SK-N-SH (cell line): ENCODE data around the gene OCA2. TPM values are rescaled to one million over a fixed set of nuclear protein-coding genes. Genes with fewer than 3 reads are reported as not detected.

ENCODE experiments used
- CTCF ChIA-PET: fragments of 300-600, 350-600 bp; formaldehyde crosslinking; extraction: SDS; loops from one replicate; lab custom pipeline; 2021; lab: Yijun Ruan, JAX
- POLR2A ChIA-PET: fragments of 350-600 bp; sonication (Branson Sonifier 250); formaldehyde crosslinking; extraction: SDS; loops from one replicate; lab custom pipeline; 2020; ENCODE audit warnings: antibody characterized with exemption, inconsistent platforms; lab: Yijun Ruan, JAX
- DNase-seq: peaks from one replicate; pipeline ENCODE4 v3.0.0; 2012
- H2AFZ ChIP-seq: fragments of 200-600 bp; sonication (generic); 2 replicates; pipeline ENCODE4 v1.8.1; 2016; ENCODE audit warnings: antibody characterized with exemption, mild to moderate bottlenecking, low read depth
- H3F3A ChIP-seq: fragments of 200-600 bp; sonication (generic); replicated peaks from 2 replicates; pipeline ENCODE3; 2016; ENCODE audit warnings: antibody characterized with exemption, mild to moderate bottlenecking; ENCODE audit not compliant: insufficient read depth
- H3K27ac ChIP-seq, 2 experiments: fragments of 200-500 bp in 1 of 2; fragments of 200-600 bp in 1 of 2; sonication (Bioruptor generic) in 1 of 2; sonication (generic), shearing (Covaris generic) in 1 of 2; 2 replicates each; pipeline versions ENCODE4 v1.5.1 to v1.6.1; 2014 to 2016; ENCODE audit warnings: low read depth in 2 of 2, inconsistent platforms in 1 of 2, low read length in 1 of 2, mild to moderate bottlenecking in 1 of 2, mixed read lengths in 1 of 2
- H3K27me3 ChIP-seq: fragments of 200-600 bp; sonication (generic), shearing (Covaris generic); 2 replicates; pipeline ENCODE4 v1.6.1; 2016; ENCODE audit warnings: mixed run types; ENCODE audit not compliant: insufficient read depth
- H3K36me3 ChIP-seq, 2 experiments: fragments of 200-500 bp in 1 of 2; fragments of 200-600 bp in 1 of 2; sonication (Bioruptor generic) in 1 of 2; sonication (generic) in 1 of 2; replicated peaks in 1 of 2; 2 replicates each; pipeline versions ENCODE3 to v1.5.1; 2014 to 2016; ENCODE audit warnings: low read length in 1 of 2, mild to moderate bottlenecking in 1 of 2; ENCODE audit not compliant: insufficient read depth in 2 of 2, control insufficient read depth in 1 of 2
- H3K4me1 ChIP-seq, 2 experiments: fragments of 200-500 bp in 1 of 2; fragments of 200-600 bp in 1 of 2; sonication (Bioruptor generic) in 1 of 2; sonication (generic), shearing (Covaris generic) in 1 of 2; 2 replicates each; pipeline versions ENCODE4 v1.5.1 to v1.6.1; 2014 to 2016; ENCODE audit warnings: low read depth in 1 of 2, low read length in 1 of 2, mixed run types in 1 of 2; ENCODE audit not compliant: insufficient read depth in 2 of 2, control insufficient read depth in 1 of 2
- H3K4me2 ChIP-seq: fragments of 200-600 bp; sonication (generic), shearing (Covaris generic); 2 replicates; pipeline ENCODE4 v1.6.1; 2017; ENCODE audit warnings: mixed run types
- H3K4me3 ChIP-seq, 2 experiments: fragments of 200-500 bp in 1 of 2; fragments of 200-600 bp in 1 of 2; sonication (Bioruptor generic) in 1 of 2; sonication (generic), shearing (Covaris generic) in 1 of 2; 2 replicates each; pipeline versions ENCODE4 v1.5.1 to v1.8.1; 2014 to 2016; ENCODE audit warnings: low read depth in 2 of 2, inconsistent platforms in 1 of 2, low read length in 1 of 2, mild to moderate bottlenecking in 1 of 2, mixed read lengths in 1 of 2, moderate library complexity in 1 of 2
- H3K79me2 ChIP-seq: fragments of 200-600 bp; sonication (generic); 2 replicates; pipeline ENCODE4 v1.8.1; 2017; ENCODE audit warnings: mild to moderate bottlenecking; ENCODE audit not compliant: insufficient read depth
- H3K9ac ChIP-seq: fragments of 200-600 bp; sonication (generic); 2 replicates; pipeline ENCODE4 v1.6.1; 2017; ENCODE audit warnings: mixed run types
- H3K9me2 ChIP-seq: fragments of 200-600 bp; sonication (generic); 2 replicates; pipeline ENCODE4 v1.6.1; 2017; ENCODE audit warnings: mixed run types
- H3K9me3 ChIP-seq: fragments of 200-600 bp; sonication (generic); 2 replicates; pipeline ENCODE4 v1.6.1; 2017; ENCODE audit warnings: mixed run types, mild to moderate bottlenecking, moderate library complexity
- H4K20me1 ChIP-seq: fragments of 200-600 bp; sonication (generic); 2 replicates; pipeline ENCODE4 v1.6.1; 2017; ENCODE audit warnings: mild to moderate bottlenecking, mixed run types; ENCODE audit not compliant: insufficient read depth
- CHD2 ChIP-seq: fragments of 150-350 bp; IDR thresholded peaks from 2 replicates; pipeline ENCODE4 v1.6.1; 2018; ENCODE audit warnings: low read length; ENCODE audit not compliant: partially characterized antibody
- ELF1 ChIP-seq: IDR thresholded peaks from 2 replicates; pipeline ENCODE4 v1.4.0; 2012
- FOSL2 ChIP-seq: IDR thresholded peaks from 2 replicates; pipeline ENCODE4 v1.4.0; 2012; ENCODE audit warnings: low read depth, mild to moderate bottlenecking, moderate library complexity, borderline replicate concordance
- RXRA ChIP-seq: IDR thresholded peaks from 2 replicates; pipeline ENCODE4 v1.4.0; 2012; ENCODE audit warnings: low read depth, mild to moderate bottlenecking, borderline replicate concordance
- SMC3 ChIP-seq: IDR thresholded peaks from 2 replicates; pipeline ENCODE4 v1.6.1; 2012; ENCODE audit warnings: low read depth, low read length, improper control_type of control experiment
- TEAD4 ChIP-seq: IDR thresholded peaks from 2 replicates; pipeline ENCODE4 v1.4.0; 2012; ENCODE audit warnings: mild to moderate bottlenecking, borderline replicate concordance; ENCODE audit not compliant: insufficient read depth
- WGBS: methylation state at CpG from one replicate; pipeline ENCODE4 v1.1.6; 2017; ENCODE audit warnings: low lambda C conversion rate; 5-methylcytosine and 5-hydroxymethylcytosine counted together
- polyA plus RNA-seq, 3 experiments: library from polyadenylated mRNA; depleted of rRNA; stranded (reverse); fragments of >200 nt; gene quantifications; 2 replicates each; pipeline ENCODE4 v1.2.3, GENCODE V29; 2012
- TF ChIP-seq, protein P1 (sequence below): IDR thresholded peaks from 2 replicates; pipeline ENCODE4 v1.6.1; 2012; ENCODE audit warnings: mild to moderate bottlenecking, low read depth, low read length, moderate library complexity
- TF ChIP-seq, protein P2 (sequence below): IDR thresholded peaks from 2 replicates; pipeline ENCODE4 v1.4.0; 2012; ENCODE audit warnings: low read depth
- TF ChIP-seq, protein P3 (sequence below): IDR thresholded peaks from 2 replicates; pipeline ENCODE4 v1.4.0; 2012; ENCODE audit warnings: low read depth, borderline replicate concordance
- TF ChIP-seq, protein P4 (sequence below): IDR thresholded peaks from 2 replicates; pipeline ENCODE4; 2012

Gene OCA2
- polyA plus RNA-seq, 1 of the 3 experiments (the other 2 are of a cell fraction), result 0.16 TPM

DNA sequence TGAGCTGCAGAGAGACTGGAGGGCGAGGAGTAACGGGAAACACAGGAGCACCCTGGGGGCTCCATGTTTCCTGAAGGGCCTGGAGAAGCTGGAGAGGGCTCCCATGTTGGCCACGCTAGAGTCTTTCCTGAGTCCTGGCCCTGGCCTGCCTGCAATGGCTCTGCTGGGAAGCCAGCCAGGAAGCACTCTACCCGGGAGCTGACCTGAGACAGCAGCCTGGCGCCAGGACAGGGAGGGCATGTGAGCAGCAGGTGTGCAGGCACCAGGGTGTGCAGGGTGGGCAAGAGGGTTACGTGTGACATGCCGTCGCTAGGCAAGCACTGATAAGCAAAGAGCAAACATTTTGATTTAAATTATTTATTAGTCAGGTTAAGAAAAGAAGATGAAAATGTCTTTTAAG, 301.4 kb downstream of the OCA2 start (continued):
- TF ChIP-seq, protein P1, sequence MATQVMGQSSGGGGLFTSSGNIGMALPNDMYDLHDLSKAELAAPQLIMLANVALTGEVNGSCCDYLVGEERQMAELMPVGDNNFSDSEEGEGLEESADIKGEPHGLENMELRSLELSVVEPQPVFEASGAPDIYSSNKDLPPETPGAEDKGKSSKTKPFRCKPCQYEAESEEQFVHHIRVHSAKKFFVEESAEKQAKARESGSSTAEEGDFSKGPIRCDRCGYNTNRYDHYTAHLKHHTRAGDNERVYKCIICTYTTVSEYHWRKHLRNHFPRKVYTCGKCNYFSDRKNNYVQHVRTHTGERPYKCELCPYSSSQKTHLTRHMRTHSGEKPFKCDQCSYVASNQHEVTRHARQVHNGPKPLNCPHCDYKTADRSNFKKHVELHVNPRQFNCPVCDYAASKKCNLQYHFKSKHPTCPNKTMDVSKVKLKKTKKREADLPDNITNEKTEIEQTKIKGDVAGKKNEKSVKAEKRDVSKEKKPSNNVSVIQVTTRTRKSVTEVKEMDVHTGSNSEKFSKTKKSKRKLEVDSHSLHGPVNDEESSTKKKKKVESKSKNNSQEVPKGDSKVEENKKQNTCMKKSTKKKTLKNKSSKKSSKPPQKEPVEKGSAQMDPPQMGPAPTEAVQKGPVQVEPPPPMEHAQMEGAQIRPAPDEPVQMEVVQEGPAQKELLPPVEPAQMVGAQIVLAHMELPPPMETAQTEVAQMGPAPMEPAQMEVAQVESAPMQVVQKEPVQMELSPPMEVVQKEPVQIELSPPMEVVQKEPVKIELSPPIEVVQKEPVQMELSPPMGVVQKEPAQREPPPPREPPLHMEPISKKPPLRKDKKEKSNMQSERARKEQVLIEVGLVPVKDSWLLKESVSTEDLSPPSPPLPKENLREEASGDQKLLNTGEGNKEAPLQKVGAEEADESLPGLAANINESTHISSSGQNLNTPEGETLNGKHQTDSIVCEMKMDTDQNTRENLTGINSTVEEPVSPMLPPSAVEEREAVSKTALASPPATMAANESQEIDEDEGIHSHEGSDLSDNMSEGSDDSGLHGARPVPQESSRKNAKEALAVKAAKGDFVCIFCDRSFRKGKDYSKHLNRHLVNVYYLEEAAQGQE, result no peak
- no peak for TF ChIP-seq TEAD4
- TF ChIP-seq, protein P2, sequence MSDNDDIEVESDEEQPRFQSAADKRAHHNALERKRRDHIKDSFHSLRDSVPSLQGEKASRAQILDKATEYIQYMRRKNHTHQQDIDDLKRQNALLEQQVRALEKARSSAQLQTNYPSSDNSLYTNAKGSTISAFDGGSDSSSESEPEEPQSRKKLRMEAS, result no peak

DNA sequence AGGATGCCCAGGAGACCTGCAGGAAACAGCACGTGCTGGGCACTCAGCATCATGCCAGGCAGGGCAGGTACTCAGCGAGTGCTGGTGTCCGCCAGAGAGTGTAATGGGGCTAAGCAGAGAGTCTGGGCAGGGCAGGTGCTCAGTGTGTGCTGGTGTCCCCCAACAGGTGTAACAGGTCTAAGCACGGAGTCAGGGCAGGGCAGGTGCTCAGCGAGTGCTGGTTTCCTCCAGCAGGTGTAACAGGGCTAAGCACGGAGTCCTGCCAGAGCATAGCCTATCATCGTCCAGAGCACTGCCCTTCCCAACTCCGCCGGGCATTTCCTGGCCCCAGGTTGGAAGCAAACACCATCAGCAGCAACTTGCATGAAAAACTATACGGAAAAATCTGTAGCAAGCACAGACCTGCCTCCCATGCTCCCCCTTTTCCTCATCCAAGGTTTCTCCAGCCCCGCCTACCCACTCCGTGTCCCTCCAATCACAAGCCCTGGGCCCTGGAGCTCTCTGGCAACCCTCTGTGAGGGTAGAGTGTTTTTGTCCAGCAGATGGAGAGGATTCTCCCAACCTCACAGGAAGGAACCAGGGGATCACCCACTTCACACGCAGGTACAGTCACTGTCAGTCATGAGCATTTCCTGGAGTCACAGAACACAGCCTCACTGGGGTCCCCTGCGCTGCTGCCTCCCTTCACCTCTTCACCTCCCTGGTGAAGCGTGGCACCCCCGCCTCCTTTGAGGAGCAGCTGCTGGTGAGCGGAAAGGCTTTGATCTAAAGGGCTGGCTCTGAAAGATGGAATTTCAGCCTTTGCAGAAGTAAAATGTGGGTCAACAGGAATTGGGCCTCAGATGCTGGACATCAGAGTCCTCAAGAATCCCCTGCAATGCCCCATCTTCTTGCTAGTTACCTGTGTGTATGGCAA, 302.5 kb downstream of the OCA2 start:
- Histone ChIP-seq H4K20me1 (no peaks in the 10 kb centered on the region), H3K27me3 (no peaks in the 10 kb centered on the region), H3K4me2 (no peak overlapping the region), H3K4me3 (no peak overlapping the region), H3K27ac (no peak overlapping the region), H3F3A (no peaks in the 10 kb centered on the region), H3K79me2 (no peaks in the 10 kb centered on the region), H3K9me3 (no peaks in the 10 kb centered on the region), H3K9me2 (no peaks in the 10 kb centered on the region), H2AFZ (no peak overlapping the region), H3K36me3 (no peaks in the 10 kb centered on the region), H3K4me1 (peaks cover 0 to 21% of the 10 kb centered on the region in 2 experiments; a peak in 1 of 4 replicates), H3K9ac (no peak overlapping the region)
- POLR2A ChIA-PET, result no interaction called here
- TF ChIP-seq SMC3, result no peak
- TF ChIP-seq, protein P3, sequence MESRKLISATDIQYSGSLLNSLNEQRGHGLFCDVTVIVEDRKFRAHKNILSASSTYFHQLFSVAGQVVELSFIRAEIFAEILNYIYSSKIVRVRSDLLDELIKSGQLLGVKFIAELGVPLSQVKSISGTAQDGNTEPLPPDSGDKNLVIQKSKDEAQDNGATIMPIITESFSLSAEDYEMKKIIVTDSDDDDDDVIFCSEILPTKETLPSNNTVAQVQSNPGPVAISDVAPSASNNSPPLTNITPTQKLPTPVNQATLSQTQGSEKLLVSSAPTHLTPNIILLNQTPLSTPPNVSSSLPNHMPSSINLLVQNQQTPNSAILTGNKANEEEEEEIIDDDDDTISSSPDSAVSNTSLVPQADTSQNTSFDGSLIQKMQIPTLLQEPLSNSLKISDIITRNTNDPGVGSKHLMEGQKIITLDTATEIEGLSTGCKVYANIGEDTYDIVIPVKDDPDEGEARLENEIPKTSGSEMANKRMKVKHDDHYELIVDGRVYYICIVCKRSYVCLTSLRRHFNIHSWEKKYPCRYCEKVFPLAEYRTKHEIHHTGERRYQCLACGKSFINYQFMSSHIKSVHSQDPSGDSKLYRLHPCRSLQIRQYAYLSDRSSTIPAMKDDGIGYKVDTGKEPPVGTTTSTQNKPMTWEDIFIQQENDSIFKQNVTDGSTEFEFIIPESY, result no peak
- TF ChIP-seq, protein P2, result no peak
- TF ChIP-seq ELF1, result no peak
- TF ChIP-seq CHD2, result no peak
- TF ChIP-seq FOSL2, result no peak
- TF ChIP-seq, protein P4, sequence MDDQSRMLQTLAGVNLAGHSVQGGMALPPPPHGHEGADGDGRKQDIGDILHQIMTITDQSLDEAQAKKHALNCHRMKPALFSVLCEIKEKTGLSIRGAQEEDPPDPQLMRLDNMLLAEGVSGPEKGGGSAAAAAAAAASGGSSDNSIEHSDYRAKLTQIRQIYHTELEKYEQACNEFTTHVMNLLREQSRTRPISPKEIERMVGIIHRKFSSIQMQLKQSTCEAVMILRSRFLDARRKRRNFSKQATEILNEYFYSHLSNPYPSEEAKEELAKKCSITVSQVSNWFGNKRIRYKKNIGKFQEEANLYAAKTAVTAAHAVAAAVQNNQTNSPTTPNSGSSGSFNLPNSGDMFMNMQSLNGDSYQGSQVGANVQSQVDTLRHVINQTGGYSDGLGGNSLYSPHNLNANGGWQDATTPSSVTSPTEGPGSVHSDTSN, result no peak
- TF ChIP-seq RXRA, result no peak
- TF ChIP-seq TEAD4, result no peak
- 41% methylated on average over 13 of the region's 17 CpGs for WGBS
- no peak for DNase-seq
- CTCF ChIA-PET, result no interaction called here
